DND-41 (cell line): ENCODE measurements around the gene TRDMT1.

Experiments
- ATAC-seq: fragments of 200-7000 bp; cut with Tn5 transposase; 3 replicates; pipeline ENCODE4 v1.9.1; 2021; ENCODE audit warnings: low read depth; ENCODE audit not compliant: insufficient read depth
- DNase-seq: peaks from one replicate; pipeline ENCODE4 v3.0.0-alpha.2; 2020
- H2AFZ ChIP-seq: 2 replicates; pipeline ENCODE4 v1.6.0; 2012; ENCODE audit warnings: low read depth, low read length
- H3K27ac ChIP-seq: 2 replicates; pipeline ENCODE4 v1.5.1; 2012; ENCODE audit warnings: low read length, inconsistent platforms
- H3K27me3 ChIP-seq: fragments of 200-600 bp; sonication (generic); 2 replicates; pipeline ENCODE4 v1.6.0; 2012; ENCODE audit warnings: low read length, mild to moderate bottlenecking, inconsistent platforms; ENCODE audit not compliant: insufficient read depth, poor library complexity
- H3K36me3 ChIP-seq: 2 replicates; pipeline ENCODE4 v1.5.1; 2012; ENCODE audit warnings: low read length, inconsistent platforms; ENCODE audit not compliant: insufficient read depth
- H3K4me1 ChIP-seq: 2 replicates; pipeline ENCODE4 v1.5.1; 2012; ENCODE audit warnings: mild to moderate bottlenecking, low read length; ENCODE audit not compliant: insufficient read depth
- H3K4me2 ChIP-seq: 2 replicates; pipeline ENCODE4 v1.6.0; 2012; ENCODE audit warnings: mild to moderate bottlenecking, moderate library complexity, low read length, inconsistent platforms; ENCODE audit not compliant: insufficient read depth
- H3K4me3 ChIP-seq, 2 experiments: fragments of 200-600 bp in 1 of 2; shearing (Covaris generic) in 1 of 2; 2 replicates each; pipeline ENCODE4 v1.5.1; 2012 to 2016; ENCODE audit warnings: inconsistent platforms in 2 of 2, low read length in 2 of 2, mild to moderate bottlenecking in 2 of 2, low read depth in 1 of 2, moderate library complexity in 1 of 2
- H3K79me2 ChIP-seq: 2 replicates; pipeline ENCODE4 v1.6.0; 2012; ENCODE audit warnings: low read length, inconsistent platforms; ENCODE audit not compliant: insufficient read depth
- H3K9ac ChIP-seq: 2 replicates; pipeline ENCODE4 v1.6.0; 2012; ENCODE audit warnings: low read depth, mild to moderate bottlenecking, inconsistent platforms, low read length, moderate library complexity
- H3K9me3 ChIP-seq: 2 replicates; pipeline ENCODE4 v1.5.1; 2012; ENCODE audit warnings: low read length, moderate library complexity, mild to moderate bottlenecking, inconsistent platforms; ENCODE audit not compliant: insufficient read depth, severe bottlenecking
- H4K20me1 ChIP-seq: 2 replicates; pipeline ENCODE4 v1.6.0; 2012; ENCODE audit warnings: low read length; ENCODE audit not compliant: insufficient read depth
- EZH2 ChIP-seq: IDR thresholded peaks from 3 replicates; pipeline ENCODE4 v1.6.1; 2012; ENCODE audit warnings: borderline replicate concordance, low read depth, mild to moderate bottlenecking, moderate library complexity, low read length, inconsistent platforms; ENCODE audit not compliant: severe bottlenecking
- TF ChIP-seq, protein P1 (sequence below): IDR thresholded peaks from 2 replicates; pipeline ENCODE4 v1.5.1; 2012; ENCODE audit warnings: borderline replicate concordance, low read length, moderate library complexity, mild to moderate bottlenecking; ENCODE audit not compliant: poor library complexity, severe bottlenecking; ENCODE audit errors: extremely low read depth

The TRDMT1 gene

DNA sequence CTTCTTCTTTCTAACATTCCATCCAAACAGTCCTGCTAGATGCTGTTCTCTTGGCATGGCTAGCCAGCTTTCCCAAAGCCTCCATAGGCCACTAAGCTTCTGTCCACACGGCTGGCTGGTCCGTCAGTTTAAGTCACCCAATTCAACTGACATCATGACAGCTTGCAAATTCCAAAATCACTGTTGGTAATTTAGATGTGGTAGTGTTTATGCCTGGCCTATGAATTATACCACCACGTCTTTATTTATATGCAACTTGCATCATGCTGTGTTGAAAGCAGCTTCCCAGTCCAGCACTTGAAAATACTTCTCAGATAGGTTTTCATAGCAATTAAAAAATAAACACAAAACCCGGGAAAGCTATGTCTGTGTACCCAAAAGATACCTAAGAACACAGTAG is 24.3 kb upstream of the TRDMT1 start:
- Histone ChIP-seq H3K27me3 (no peaks in the 10 kb centered on the region), H3K79me2 (peaks cover 17% of the 10 kb centered on the region), H3K9ac (no peak overlapping the region), H3K9me3 (no peaks in the 10 kb centered on the region), H3K4me1 (peaks cover 31% of the 10 kb centered on the region), H3K4me3 (no peak overlapping the region), H4K20me1 (peaks cover 12% of the 10 kb centered on the region), H2AFZ (no peak overlapping the region), H3K36me3 (peaks cover 14% of the 10 kb centered on the region), H3K4me2 (no peak overlapping the region), H3K27ac (no peak overlapping the region)
- ATAC-seq (no peak), DNase-seq (no peak)
- TF ChIP-seq EZH2: no peak
- TF ChIP-seq, protein P1, sequence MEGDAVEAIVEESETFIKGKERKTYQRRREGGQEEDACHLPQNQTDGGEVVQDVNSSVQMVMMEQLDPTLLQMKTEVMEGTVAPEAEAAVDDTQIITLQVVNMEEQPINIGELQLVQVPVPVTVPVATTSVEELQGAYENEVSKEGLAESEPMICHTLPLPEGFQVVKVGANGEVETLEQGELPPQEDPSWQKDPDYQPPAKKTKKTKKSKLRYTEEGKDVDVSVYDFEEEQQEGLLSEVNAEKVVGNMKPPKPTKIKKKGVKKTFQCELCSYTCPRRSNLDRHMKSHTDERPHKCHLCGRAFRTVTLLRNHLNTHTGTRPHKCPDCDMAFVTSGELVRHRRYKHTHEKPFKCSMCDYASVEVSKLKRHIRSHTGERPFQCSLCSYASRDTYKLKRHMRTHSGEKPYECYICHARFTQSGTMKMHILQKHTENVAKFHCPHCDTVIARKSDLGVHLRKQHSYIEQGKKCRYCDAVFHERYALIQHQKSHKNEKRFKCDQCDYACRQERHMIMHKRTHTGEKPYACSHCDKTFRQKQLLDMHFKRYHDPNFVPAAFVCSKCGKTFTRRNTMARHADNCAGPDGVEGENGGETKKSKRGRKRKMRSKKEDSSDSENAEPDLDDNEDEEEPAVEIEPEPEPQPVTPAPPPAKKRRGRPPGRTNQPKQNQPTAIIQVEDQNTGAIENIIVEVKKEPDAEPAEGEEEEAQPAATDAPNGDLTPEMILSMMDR: no peak

DNA sequence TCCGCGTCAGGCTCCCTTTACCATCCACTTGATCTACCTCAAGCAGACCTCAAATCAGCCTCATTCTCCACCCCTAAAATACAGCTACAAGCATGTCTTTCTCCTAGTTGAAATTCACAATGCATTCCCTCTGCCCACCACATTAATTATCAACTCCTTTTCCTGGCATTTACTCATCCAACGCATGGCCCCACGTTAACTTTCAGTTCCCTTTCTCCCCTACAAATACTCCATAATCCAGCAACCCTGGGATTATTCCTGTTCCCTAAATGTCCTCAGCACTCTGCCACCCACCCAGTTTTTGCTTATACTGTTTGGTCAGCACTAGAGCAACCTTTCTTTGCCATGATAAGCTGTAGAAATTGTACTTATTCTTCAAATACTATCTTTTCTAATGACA is 20.9 kb upstream of the TRDMT1 start:
- ATAC-seq (no peak), DNase-seq (no peak)
- Histone ChIP-seq H3K79me2 (no peaks in the 10 kb centered on the region), H3K27ac (no peak overlapping the region), H3K9ac (no peak overlapping the region), H3K9me3 (no peaks in the 10 kb centered on the region), H3K4me3 (no peak overlapping the region), H3K4me1 (peaks cover 9% of the 10 kb centered on the region), H3K36me3 (no peaks in the 10 kb centered on the region), H4K20me1 (no peaks in the 10 kb centered on the region), H3K4me2 (no peak overlapping the region), H2AFZ (no peak overlapping the region), H3K27me3 (no peaks in the 10 kb centered on the region)
- TF ChIP-seq, protein P1: no peak
- TF ChIP-seq EZH2: no peak

DNA sequence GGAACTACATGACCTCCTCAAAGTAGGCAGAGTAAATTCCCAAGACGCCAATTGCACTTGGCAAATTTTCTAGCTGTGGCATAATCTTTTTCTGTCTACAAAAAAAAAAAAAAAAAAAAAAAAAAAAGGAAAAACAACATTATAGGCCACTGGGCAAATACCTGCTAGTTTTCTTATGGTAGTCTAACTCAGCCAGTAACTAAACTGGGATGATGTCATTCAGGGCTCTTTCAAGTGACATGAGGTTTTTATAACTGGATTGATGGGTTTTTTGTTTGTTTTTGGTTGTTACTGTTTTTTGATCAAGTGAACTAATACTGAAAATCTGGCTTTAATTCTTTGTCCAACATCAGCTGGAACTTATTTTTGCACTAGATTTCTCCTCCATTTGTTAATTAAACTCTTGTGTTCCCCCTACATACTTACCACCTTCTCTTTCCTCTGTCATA is 19.2 kb upstream of the TRDMT1 start:
- no peak overlapping the region for H2AFZ ChIP-seq
- no peak overlapping the region for H3K27ac ChIP-seq

More for the DNA sequence above, 19.2 kb upstream of the TRDMT1 start:
- DNase-seq: no peak
- no peaks in the 10 kb centered on the region for H3K36me3 ChIP-seq
- no peak for TF ChIP-seq EZH2
- TF ChIP-seq, protein P1: no peak
- H3K4me1 ChIP-seq: peaks cover 8% of the 10 kb centered on the region
- no peaks in the 10 kb centered on the region for H3K79me2 ChIP-seq
- no peak overlapping the region for H3K4me2 ChIP-seq
- no peak for ATAC-seq
- H3K27me3 ChIP-seq: no peaks in the 10 kb centered on the region
- no peak overlapping the region for H3K9ac ChIP-seq
- no peaks in the 10 kb centered on the region for H4K20me1 ChIP-seq
- H3K4me3 ChIP-seq: no peak overlapping the region
- no peaks in the 10 kb centered on the region for H3K9me3 ChIP-seq
